ENCODE results near the gene U2AF1L4. TPM values are rescaled to one million over a fixed set of nuclear protein-coding genes. Genes with fewer than 3 reads are reported as not detected.

Gene U2AF1L4
- polyA plus RNA-seq, 3 donors = 6.2 to 140 (median 8.7) TPM

DNA sequence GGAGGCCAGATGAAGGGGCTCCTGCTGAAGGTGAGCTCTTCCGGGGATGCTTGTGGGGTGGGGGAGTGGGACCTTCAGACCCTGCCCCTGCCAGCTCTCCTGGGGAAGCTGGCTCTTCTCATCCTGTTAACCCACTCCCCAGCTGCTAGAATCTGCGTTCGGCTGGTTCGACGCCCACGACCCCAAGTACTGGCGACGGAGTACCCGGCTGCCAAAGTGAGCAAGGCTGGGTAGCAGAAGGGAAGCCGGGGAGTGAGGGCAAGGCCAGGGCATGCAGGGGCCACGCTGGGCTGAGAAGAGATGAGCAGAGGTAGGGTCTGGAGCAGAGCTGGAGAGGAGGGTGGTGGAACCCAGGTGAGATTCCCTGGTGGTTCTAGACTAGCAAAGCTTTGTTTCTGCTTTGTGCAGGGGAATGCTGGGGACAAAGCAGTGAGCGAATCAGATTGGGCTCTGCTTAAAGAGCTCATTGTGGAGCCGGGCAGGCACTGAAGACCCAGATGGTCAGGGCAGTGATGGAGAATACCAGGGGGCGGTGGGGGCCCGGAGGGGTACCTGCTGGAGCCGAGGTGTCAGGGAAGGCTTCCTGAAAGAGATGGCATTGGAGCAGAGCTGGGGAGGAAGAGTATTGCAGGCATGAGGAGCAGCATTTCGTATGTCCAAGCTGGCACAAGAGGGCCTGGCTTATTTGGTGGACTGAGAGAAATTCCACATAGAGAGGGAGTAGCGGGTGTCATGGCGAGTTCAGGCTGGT lies 17.1 kb downstream of the U2AF1L4 start:
- intact Hi-C loops (cut with micrococcal nuclease) = no loop called here
- WGBS (ENCODE audit: insufficient coverage) = 95% methylated on average over 16 of the region's 19 CpGs

More for the DNA sequence above, 17.1 kb downstream of the U2AF1L4 start:
- Mint-ChIP-seq H3K27me3 (ENCODE audit: low read depth in 3 of 3) (peaks cover 0 to 3% (median 2%) of the 10 kb centered on the region in 3 donors), H3K4me1 (no peaks in the 10 kb centered on the region), H3K36me3 (peaks cover 81 to 97% of the 10 kb centered on the region in 2 donors), H3K9me3 (no peaks in the 10 kb centered on the region), H3K27ac (no peak overlapping the region), H3K4me3 (no peak overlapping the region)
- TF ChIP-seq CTCF (IDR thresholded peaks at IDR 0.05) = no peak
- no peaks in the 10 kb centered on the region for H3K79me2 ChIP-seq (ENCODE audit: insufficient read depth, low read length)
- peaks cover 55% of the 10 kb centered on the region for H4K20me1 ChIP-seq (ENCODE audit: insufficient read depth, low read length)
- no peak overlapping the region for H3K27ac ChIP-seq (ENCODE audit: low read depth in 1 of 2, low read length in 2 of 2)
- no peaks in the 10 kb centered on the region for H3K27me3 ChIP-seq (ENCODE audit: control insufficient read depth in 2 of 2, insufficient read depth in 2 of 2, low read length in 2 of 2)
- no peak for DNase-seq
- H3K4me1 ChIP-seq (ENCODE audit: control insufficient read depth in 1 of 2, insufficient read depth in 2 of 2, low read length in 2 of 2) = no peaks in the 10 kb centered on the region
- H2AFZ ChIP-seq (ENCODE audit: insufficient read depth, low read depth, low read length, poor library complexity, severe bottlenecking) = no peak overlapping the region
- H3K4me3 ChIP-seq (replicated peaks in 1 of 3; ENCODE audit: low read depth in 2 of 3, low read length in 3 of 3) = no peak overlapping the region
- H3K4me2 ChIP-seq (replicated peaks; ENCODE audit: extremely low read depth, low read length, poor library complexity, severe bottlenecking) = no peak overlapping the region
- no peak overlapping the region for H3K9ac ChIP-seq (ENCODE audit: insufficient read depth, low read length, poor library complexity, severe bottlenecking)
- H3K36me3 ChIP-seq (replicated peaks in 1 of 2; ENCODE audit: control insufficient read depth in 1 of 2, insufficient read depth in 2 of 2, low read length in 2 of 2) = peaks cover 97 to 100% of the 10 kb centered on the region in 2 donors
- H3K9me3 ChIP-seq (replicated peaks in 1 of 2; ENCODE audit: control insufficient read depth in 1 of 2, insufficient read depth in 1 of 2, low read length in 2 of 2) = no peaks in the 10 kb centered on the region

All from CD14-positive monocyte (primary cell).